Measurements from ENCODE around the gene NUF2.
"Not testable (repeated sequence)": the region's sequence is repeated elsewhere in the genome, so short reads cannot be mapped to it uniquely, and the experiment has no call there.

Gene NUF2

DNA sequence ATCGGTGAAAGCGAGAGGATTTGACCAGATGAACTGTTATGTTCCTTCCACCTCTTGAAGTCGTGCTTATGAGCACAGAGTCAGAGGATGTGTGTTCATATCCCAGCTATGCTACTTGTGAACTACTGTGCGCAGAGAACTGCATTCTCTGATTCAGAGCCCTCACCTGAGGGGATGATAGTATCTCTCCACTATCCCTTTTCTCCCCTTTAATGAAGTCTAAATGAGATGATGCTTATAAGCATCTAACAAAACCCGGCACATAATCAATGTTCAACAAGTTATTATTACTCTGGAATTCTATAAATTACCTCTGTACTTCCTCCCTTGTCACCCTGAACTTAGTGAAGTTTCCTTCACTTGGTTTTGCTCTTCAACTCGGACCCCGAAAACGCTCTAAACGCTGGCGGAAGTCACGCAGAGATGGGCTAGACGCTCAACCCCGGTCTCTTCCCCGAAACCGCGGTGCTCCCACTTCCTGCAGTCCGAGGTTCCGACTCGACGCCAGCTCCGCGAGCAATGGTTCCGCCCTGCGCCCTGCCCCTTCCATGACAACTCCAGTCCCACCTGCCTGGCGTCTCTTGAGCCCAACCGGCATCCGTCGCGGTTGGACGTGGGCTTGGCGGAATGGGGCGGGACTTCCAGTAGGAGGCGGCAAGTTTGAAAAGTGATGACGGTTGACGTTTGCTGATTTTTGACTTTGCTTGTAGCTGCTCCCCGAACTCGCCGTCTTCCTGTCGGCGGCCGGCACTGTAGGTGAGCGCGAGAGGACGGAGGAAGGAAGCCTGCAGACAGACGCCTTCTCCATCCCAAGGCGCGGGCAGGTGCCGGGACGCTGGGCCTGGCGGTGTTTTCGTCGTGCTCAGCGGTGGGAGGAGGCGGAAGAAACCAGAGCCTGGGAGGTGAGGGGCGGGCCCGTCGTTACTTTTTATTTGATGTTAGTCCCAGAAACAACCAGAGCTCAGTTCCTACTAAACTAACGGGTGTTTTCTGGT, at the start of gene NUF2:
Gene NUF2, plus strand, starts transcription at position 644 of the 995 bp plus-strand sequence. CDS start 4,098 bp downstream, outside the sequence.
- peak; percentile 91 to 93 (median 93) for DNase-seq (ENCODE audit: low read depth in 3 of 3, low spot score in 1 of 3)

DNA sequence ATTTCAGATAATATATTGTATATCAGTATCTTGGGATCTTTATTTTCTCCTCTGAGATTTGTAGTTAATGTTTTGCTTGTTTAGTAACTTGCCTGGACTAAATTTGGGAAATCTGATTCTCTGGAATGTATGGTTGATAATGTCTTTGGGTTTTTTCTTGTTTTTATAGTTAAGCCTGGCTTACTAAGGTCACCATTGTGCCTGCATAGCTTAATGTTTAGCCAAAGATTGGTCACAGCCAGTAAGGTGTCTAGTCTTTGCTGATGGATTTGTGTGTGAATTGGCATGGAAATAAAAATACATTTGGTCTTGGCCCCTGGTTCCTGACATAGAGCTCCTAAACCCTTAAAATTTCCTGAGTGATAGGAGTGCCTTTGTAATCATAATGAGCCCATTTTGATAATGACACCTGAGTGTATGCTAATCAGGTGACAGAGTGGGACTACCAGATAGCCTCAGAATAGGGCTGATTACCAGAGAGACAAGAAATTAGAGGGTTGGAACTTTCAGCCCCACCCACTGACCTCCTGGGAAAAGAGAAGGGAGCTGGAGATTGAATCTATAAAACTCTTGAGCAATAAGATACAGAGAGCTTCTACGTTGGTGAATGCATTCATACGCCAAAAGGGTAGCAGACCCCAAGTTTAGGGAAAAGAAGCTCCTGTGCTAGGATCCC, 47.9 kb upstream of the NUF2 start:
- no peak for DNase-seq (ENCODE audit: low read depth in 3 of 3, low spot score in 1 of 3)

DNA sequence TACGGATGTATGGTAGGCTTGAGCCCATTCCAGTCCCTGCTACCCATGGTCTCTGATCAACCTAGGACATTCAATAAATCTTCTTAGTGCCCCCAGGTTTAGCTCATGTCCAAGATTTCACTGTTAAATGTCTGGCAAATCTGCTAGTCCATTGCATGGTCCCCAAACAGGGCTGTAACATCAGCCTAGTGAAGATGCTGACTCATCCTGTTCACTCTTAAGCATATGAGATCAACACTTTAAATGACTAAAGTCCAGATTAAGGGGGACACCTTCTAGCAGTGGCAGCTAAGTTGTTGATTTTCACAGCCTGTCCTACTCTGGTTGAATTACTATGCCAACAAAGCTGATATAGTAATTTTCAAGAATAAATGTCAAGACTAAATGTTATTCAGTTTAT, 46.5 kb upstream of the NUF2 start:
- DNase-seq (ENCODE audit: low read depth in 3 of 3, low spot score in 1 of 3): no peak

DNA sequence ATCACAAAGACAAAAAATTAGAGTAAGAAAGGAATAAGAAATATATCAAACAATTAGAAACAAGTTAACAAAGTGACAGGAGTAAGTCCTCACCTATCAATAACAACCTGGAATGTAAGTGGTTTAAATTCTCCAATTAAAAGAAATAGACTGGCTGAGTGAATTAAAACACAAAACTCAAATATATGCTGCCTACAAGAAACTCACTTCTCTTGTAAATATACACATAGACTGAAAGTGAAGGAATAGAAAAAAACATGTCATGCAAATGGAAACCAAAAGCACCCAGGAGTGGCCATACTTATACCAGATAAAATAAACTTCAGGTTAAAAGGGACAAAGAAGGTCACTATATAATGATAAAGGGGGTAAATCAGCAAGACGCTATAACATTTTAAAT, 43.2 kb upstream of the NUF2 start:
- DNase-seq (ENCODE audit: low read depth in 3 of 3, low spot score in 1 of 3): no peak

DNA sequence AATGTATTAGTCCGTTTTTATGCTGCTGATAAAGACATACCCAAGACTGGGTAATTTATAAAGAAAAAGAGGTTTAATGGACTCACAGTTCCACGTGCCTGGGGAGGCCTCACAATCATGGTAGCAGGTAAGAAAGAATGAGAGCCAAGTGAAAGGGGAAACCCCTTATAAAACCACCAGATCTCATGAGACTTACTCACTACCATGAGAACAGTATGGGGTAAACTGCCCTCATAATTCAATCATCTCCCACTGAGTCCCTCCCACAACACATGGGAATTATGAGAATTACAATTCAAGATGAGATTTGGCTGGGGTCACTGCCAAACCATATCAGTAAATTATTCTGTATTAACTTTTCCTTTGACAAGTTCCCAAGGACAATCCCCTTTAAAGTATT, 36.9 kb upstream of the NUF2 start:
- DNase-seq (ENCODE audit: low read depth in 3 of 3, low spot score in 1 of 3): not testable (repeated sequence)

DNA sequence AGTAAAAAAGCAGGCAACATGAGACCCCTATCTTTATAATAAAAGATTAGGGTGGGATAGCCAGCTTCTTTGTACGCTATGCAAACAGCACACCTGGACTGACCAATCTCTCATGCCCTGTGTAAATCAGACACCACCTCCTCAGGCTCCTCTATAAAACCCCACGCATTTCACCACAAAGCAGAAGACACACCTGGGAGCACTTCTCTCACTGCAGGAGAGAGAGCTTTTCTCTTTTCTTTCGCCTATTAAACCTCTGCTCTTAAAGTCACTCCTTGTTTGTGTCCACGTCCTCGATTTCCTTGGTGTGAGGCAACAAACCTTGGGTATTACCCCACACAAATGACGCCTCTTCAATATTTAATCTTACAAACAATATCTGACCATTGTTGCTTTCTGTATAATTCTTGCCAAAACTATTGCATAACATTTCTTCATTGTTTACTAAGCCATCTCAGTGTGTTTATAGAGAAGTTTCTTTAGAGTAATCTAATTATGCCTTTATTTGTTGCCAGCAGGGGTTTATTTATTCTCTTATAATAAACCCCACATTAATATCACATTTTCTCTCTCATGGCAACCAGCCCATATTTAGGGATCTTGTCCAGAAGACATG, 31.6 kb upstream of the NUF2 start:
- no peak for DNase-seq (ENCODE audit: low read depth in 3 of 3, low spot score in 1 of 3)

DNA sequence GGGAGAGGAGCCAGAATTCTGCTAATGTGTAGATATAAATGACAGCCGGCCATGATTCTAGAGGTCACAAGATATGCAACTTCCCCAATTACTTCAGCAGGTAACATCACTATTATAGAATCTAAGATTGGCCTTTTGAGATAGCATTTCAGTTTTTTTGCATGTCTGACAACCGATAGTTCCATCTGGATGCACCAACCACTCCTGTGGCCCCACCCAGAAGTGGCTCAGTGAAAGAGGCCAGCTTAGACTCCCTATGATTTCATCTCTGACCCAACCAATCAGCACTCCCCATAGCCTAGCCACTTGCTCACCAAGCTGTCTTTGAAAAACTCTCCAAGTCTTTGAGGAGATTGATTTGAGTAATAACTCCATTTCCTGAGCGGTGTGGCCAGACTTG, 30.3 kb upstream of the NUF2 start:
- DNase-seq (ENCODE audit: low read depth in 3 of 3, low spot score in 1 of 3): no peak

DNA sequence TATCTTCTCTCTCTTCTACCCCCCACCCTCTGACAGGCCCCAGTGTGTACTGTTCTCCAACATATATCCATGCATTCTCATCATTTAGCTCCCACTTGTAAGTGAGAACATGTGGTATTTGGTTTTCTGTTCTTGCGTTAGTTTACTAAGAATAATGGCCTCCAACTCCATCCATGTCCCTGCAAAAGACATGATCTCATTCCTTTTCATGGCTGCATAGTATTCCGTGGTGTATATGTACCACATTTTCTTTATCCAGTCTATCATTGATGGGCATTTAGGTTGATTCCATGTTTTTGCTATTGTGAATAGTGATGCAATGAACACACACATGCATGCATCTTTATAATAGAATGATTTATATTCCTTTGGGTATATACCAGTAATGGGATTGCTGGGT, 29.6 kb upstream of the NUF2 start:
- not testable (repeated sequence) for DNase-seq (ENCODE audit: low read depth in 3 of 3, low spot score in 1 of 3)

DNA sequence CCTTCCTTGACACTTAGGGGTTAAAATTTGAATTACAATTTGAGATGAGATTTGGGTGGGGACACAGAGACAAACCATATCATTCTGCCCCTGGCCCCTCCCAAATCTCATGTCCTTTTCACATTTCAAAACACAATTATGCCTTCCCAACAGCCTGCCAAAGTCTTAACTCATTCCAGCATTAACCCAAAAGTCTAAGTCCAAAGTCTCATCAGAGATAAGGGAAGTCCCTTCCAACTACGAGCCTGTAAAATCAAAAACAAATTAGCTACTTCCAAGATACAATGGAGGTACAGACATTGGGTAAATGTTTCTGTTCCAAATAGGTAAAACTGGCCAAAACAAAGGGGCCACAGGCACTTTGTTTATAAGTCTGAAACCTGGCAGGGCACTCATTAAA, 28.3 kb upstream of the NUF2 start:
- not testable (repeated sequence) for DNase-seq (ENCODE audit: low read depth in 3 of 3, low spot score in 1 of 3)

DNA sequence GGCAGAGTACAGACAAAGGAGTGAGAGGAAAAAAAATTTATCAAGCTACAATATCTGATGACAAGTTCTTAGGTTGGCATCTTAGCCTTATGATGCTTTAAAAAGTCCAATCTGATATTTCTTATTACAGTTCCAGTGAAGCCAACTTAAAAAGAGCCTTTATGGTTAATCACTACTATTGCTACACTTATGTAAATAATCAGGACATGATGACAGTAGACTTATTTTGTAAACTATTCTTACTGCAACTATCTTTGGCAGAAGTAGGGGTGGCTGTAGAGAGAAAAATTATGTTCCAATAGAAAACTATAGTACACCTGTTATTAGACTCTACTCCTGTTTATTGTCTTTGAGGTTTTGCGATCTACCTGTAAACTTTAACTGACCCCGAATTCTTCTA, 25.8 kb upstream of the NUF2 start:
- DNase-seq (ENCODE audit: low read depth in 3 of 3, low spot score in 1 of 3): no peak

DNA sequence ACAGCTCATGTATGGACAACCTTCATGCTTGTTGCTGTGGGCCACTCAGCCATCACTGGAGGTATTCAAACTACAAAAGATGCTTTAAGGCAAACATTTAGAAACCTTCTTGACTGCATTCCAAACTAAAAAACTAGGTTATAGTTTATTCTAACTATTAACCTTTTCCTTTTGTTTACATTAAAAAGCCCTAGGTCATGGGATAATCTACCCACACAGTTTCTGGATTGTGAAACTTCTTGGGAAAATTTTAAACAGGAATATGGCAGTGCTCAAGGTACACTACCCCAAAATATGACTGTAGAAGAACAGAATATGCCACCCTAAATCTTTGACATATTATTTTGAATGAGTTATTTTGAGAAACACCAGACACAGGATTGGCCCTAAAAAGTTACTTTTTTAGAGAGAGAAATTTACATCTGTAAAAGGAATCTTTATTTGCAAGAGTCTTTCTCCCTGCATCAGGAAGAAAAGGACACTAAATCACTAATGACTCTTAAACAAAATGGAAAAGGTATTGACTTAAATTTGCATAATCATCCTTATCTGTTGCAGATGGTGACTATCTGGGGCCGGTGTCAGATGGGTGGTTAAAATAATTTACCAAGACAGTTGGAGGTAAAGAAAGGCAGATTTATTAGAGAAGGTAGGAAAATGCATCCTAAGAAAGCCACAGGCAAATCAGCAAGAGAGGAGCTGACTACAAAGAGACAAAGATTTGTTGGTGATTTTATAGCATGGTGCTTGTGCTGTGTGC, 25.1 kb upstream of the NUF2 start:
- no peak for DNase-seq (ENCODE audit: low read depth in 3 of 3, low spot score in 1 of 3)

DNA sequence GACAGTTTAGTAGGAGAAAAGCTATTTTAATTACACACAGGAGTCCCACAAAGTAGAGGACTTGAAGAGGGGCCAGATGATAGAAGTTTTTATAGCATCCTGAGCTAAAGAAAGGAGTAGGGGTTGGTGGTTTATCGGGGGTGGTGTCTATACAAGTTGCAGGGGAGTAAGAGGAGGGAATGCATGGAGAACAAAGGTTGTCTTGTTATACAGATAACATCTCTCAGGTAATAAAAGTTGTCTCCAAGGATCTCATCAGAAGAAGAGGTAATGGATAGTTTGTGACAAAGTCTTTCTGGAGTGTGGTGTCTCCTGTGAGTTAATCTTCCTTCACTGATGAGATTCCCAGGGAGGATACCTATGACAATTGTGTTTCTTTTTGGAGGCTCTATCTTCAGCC, 23.4 kb upstream of the NUF2 start:
- no peak for DNase-seq (ENCODE audit: low read depth in 3 of 3, low spot score in 1 of 3)

DNA sequence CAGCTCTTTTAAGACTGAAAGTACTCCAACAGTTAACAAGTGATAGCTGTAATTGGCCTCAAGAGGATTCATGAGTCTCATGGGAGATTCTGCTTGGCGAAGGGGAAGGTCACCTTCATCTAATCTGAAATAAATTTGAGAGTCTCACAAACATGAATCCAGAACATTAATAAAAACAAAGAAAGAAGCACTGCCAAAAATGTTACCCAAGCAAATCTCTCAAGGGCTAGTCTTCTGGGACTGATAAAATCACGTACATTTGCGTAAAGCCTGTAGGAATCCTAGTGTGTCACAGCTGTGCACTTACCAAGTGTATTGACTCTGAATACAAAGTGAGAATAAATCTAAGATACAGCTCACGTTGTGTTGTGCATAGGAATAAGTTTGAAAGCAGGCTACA, 21.2 kb upstream of the NUF2 start:
- DNase-seq (ENCODE audit: low read depth in 3 of 3, low spot score in 1 of 3): no peak

DNA sequence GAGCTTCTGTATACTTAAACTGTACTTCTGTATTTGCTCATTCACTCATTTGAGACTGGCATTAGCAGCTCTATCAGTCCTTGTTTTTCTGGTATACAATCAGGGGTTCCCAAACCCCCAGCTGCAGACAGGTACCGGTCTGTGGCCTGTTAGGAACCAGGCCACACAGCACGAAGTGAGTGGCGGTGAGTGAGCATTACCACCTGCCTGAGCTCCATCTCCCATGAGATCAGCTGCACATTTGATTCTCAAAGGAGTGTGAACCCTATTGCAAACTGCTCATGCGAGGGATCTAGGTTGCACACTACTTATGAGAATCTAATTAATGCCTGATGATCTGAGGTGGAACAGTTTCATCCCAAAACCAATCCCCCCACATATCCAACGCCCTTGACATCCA, 18.2 kb upstream of the NUF2 start:
- DNase-seq (ENCODE audit: low read depth in 3 of 3, low spot score in 1 of 3): no peak

DNA sequence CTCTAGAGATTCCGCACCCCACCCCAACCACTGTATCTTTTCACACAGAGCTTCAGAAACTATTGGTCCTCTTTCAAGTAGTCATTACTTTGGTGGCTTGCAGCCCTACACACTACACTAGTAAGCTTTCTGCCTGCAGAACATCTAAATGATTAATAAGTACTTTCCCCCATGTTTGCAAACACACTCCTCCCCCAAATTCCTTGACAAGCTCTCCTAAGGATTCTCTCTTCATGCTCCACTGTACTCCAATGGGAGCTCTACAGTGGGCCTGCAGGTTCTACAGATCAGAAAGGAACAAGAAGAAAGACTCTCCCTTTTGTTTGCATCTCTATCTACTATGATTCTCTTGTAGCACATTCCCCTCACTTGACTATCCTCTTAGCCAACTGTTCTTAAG, 16.3 kb upstream of the NUF2 start:
- no peak for DNase-seq (ENCODE audit: low read depth in 3 of 3, low spot score in 1 of 3)

DNA sequence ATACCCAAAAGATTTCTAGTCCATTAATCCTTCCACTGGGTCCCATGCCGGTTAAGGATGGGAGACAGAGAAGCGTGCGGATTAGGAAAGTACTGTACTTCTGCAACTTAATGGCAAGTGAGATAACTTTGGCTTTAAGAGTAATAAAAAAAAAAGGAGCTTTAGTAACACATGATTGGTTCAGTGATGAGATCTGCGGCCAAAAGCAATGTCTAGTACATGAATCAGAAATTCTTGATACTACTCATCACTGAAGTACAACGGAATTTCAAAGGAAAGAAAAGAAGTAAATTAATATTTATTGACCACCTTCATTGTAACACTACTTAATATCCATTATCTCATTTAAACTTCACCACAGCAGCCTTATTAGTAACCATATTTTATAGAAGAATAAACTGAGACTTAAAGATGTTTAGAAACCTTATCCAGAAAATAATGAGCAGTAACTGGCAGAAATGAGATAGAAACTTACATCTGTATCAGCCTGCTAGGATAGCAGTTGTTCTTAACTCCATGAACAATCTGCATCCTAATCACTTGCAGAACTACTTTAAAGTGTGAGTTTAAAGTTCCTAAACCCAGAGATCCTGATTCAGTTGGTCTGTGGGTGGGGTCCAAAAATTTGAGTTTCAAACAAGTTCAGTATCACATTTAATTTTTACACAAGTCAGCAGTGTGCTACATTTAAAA, 14.1 kb upstream of the NUF2 start:
- DNase-seq (ENCODE audit: low read depth in 3 of 3, low spot score in 1 of 3): no peak

DNA sequence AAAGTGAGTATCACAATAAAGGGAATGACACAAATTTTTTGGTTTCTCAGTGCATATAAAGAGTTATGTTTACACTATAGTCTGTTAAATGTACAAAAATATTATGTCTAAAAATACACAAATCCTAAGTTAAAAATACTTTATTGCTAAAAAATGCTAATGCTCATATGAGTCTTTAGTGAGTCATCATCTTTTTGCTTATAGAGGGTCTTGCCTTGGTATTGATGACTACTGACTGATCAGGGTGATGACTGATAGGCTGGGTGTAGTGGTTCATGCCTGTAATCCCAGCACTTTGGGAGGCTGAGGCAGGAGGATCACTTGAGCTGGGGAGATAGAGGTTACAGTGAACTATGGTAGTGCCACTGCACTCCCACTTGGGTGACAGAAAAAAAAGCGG, 12.9 kb upstream of the NUF2 start:
- DNase-seq (ENCODE audit: low read depth in 3 of 3, low spot score in 1 of 3): no peak

DNA sequence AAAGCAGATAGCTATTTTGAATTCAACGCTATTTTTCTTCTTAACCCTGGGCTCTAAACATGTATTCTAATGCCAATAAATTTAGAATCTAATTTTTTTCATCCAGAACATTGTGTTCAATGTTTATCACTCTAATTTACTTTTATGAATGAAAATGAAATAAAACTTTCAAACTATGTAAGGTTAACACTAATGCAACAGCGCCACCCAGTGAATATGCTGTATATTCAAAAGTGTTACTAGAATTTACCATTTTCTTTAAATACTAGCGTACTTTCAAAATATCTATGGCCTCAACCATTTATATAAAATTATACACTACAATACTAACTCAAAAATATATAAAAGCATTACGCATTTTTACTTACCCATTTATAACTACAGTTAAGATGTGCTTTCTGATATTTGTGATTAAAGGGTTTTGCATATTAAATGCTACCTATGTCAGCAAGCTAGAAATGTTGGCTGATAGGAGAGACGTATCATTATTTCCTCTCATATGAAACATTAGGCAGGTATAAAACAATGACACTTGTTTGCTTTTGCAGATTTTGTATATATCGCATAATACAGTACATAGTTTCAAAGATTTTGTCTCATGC, 5.9 kb upstream of the NUF2 start:
- DNase-seq (ENCODE audit: low read depth in 3 of 3, low spot score in 1 of 3): no peak

DNA sequence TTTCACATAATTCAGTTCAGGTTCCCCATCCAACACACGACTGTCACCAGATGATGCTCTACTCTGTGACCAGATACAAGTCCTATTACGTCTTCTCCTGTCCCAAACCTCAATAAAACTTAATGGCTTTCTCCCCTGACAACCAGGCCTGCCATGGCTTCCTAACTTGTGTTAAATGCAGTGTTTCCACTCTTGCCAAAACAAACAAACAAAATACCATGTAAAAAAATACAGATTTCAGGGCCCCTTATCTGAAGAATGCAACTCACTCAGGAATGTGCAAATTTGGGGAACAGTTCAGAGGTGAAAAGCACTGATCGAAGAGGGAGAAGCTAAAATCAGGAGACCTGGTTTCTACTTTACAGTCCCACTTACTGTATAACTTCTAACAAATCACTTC, 863 bp upstream of the NUF2 start:
- no peak for DNase-seq (ENCODE audit: low read depth in 3 of 3, low spot score in 1 of 3)

DNA sequence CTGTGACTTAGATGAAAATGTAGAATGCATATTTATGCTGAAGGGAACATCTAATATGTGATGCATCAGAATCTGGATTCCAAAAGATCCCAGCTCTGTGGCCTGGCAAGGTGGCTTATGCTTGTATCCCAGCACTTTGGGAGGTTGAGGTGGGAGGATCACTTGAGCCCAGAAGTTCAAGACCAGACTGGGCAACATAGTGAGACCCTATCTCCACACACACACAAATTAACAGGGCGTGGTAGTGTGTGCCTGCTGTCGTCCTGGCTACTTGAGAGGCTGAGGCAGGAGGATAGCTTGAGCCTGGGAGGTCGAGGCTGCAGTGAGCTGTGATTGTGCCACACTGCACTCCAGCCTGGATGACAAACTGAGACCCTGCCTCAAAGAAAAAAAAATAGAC, 1.6 kb downstream of the NUF2 start:
- DNase-seq (ENCODE audit: low read depth in 3 of 3, low spot score in 1 of 3): not testable (repeated sequence)

All from stimulated activated CD4-positive, alpha-beta T cell treated with anti-CD3 and anti-CD28 coated beads, TNF-alpha, amount 100 ng/mL, for 1 hour (primary cell).